ENCODE results near the gene SDF4.

GRCh38 chr1:1259119-1259488, 27.3 kb upstream of the SDF4 start:
- no peak for TF ChIP-seq CTCF (IDR thresholded peaks at IDR 0.05; ENCODE audit: insufficient read depth, low read depth, low read length)
- no peak for TF ChIP-seq EZH2 (IDR thresholded peaks at IDR 0.05; ENCODE audit: insufficient read depth, low read length)

All from astrocyte (in vitro differentiated cells and primary cell).